Caki2 (cell line): ENCODE measurements around the gene CHCT1. TPM values are rescaled to one million over a fixed set of nuclear protein-coding genes. Genes with fewer than 3 reads are reported as not detected.
"Not testable (repeated sequence)": the region's sequence is repeated elsewhere in the genome, so short reads cannot be mapped to it uniquely, and the experiment has no call there.

Experiments
- DNase-seq: peaks from one replicate; pipeline ENCODE4 v3.0.0-alpha.2; 2015; ENCODE audit warnings: low read depth
- in situ Hi-C: cut with HindIII; loops from 2 replicates; pipeline ENCODE4 v1.10.0; 2016; ENCODE audit warnings: low sequenced_read_pairs, low pct_unique_long_range_greater_than_20kb, mixed read lengths
- total RNA-seq: library from RNA; depleted of rRNA; stranded (reverse); fragments of >200 nt; shearing (Covaris generic); gene quantifications from 2 replicates; pipeline ENCODE4 v1.2.3, GENCODE V29; 2014; ENCODE audit warnings: low replicate concordance

CHCT1 gene
- total RNA-seq, 1 experiment from 2014 or later, result not detected

- in situ Hi-C loops, result no loop called here
- DNase-seq, result no peak
Measured at GRCh38 chr17:60395508-60396065, 26.7 kb upstream of the CHCT1 start.

GRCh38 chr17:60396412-60396811 lies 25.9 kb upstream of the CHCT1 start:
- in situ Hi-C loops, result no loop called here
- DNase-seq, result no peak

- in situ Hi-C loops, result no loop called here
- DNase-seq, result no peak
Measured at GRCh38 chr17:60398227-60398959, 23.9 kb upstream of the CHCT1 start.

- in situ Hi-C loops, result no loop called here
- DNase-seq, result no peak
Measured at GRCh38 chr17:60401819-60402218, 20.5 kb upstream of the CHCT1 start.

GRCh38 chr17:60403523-60403810 lies 18.8 kb upstream of the CHCT1 start:
- no peak for DNase-seq
- in situ Hi-C loops, result no loop called here

GRCh38 chr17:60403962-60404361 lies 18.3 kb upstream of the CHCT1 start:
- no peak for DNase-seq
- in situ Hi-C loops, result no loop called here

GRCh38 chr17:60406887-60407286 lies 15.4 kb upstream of the CHCT1 start:
- no peak for DNase-seq
- in situ Hi-C loops, result no loop called here

- in situ Hi-C loops, result no loop called here
- DNase-seq, result no peak
Measured at GRCh38 chr17:60410001-60410400, 12.3 kb upstream of the CHCT1 start.

- DNase-seq, result no peak
- in situ Hi-C loops, result no loop called here
Measured at GRCh38 chr17:60412701-60413100, 9.6 kb upstream of the CHCT1 start.

- DNase-seq, result no peak
- in situ Hi-C loops, result no loop called here
Measured at GRCh38 chr17:60415146-60415545, 7.1 kb upstream of the CHCT1 start.

- in situ Hi-C loops, result no loop called here
- no peak for DNase-seq
Measured at GRCh38 chr17:60416368-60416925, 5.8 kb upstream of the CHCT1 start.

- in situ Hi-C loops, DNase-seq: not testable (repeated sequence)
Measured at GRCh38 chr17:60419003-60419402, 3.3 kb upstream of the CHCT1 start.

GRCh38 chr17:60419875-60420274 lies 2.4 kb upstream of the CHCT1 start:
- in situ Hi-C loops, DNase-seq: not testable (repeated sequence)

- in situ Hi-C loops, result no loop called here
- DNase-seq, result no peak
Measured at GRCh38 chr17:60421273-60422161, 772 bp upstream of the CHCT1 start.

- in situ Hi-C loops, result no loop called here
Measured at GRCh38 chr17:60423865-60424264, 1.6 kb downstream of the CHCT1 start.

GRCh38 chr17:60425626-60426025 lies 3.3 kb downstream of the CHCT1 start:
- in situ Hi-C loops, result no loop called here
- DNase-seq, result no peak

More at GRCh38 chr17:60423865-60424264, 1.6 kb downstream of the CHCT1 start:
- DNase-seq, result no peak

GRCh38 chr17:60426596-60426995 lies 4.3 kb downstream of the CHCT1 start:
- in situ Hi-C loops, result no loop called here
- no peak for DNase-seq

- in situ Hi-C loops, DNase-seq: not testable (repeated sequence)
Measured at GRCh38 chr17:60428491-60428890, 6.2 kb downstream of the CHCT1 start.

- in situ Hi-C loops, DNase-seq: not testable (repeated sequence)
Measured at GRCh38 chr17:60430561-60430960, 8.3 kb downstream of the CHCT1 start.
